ENCODE data around the gene WEE2.

WEE2 gene

GRCh38 chr7:141737118-141737835, 29.1 kb downstream of the WEE2 start:
- H3K9me3 ChIP-seq (ENCODE audit: insufficient read depth, low read length): no peaks in the 10 kb centered on the region
- H3K4me2 ChIP-seq (ENCODE audit: low read length): peak overlapping the region; percentile 87
- peak overlapping the region; percentile 81 for H3K4me3 ChIP-seq (ENCODE audit: low read length)
- no peaks in the 10 kb centered on the region for H3K27me3 ChIP-seq (ENCODE audit: low read depth, low read length)
- peak overlapping the region; percentile 70 for H3K27ac ChIP-seq (ENCODE audit: low read length)
- H3K4me1 ChIP-seq (ENCODE audit: low read length): peaks cover 17% of the 10 kb centered on the region
- H3K36me3 ChIP-seq (replicated peaks; ENCODE audit: low read depth, low read length): peaks cover 16% of the 10 kb centered on the region
- H3K9ac ChIP-seq (ENCODE audit: low read length): peak overlapping the region; percentile 74
- TF ChIP-seq EZH2phosphoT487 (IDR thresholded peaks at IDR 0.05; ENCODE audit: low read depth) (no peak), CTCF (IDR thresholded peaks at IDR 0.05; ENCODE audit: low read depth, low read length) (no peak)
- H4K20me1 ChIP-seq (ENCODE audit: insufficient read depth, low read length): no peaks in the 10 kb centered on the region
- peak overlapping the region; percentile 96 for H2AFZ ChIP-seq (ENCODE audit: low read depth, low read length)
- peaks cover 42% of the 10 kb centered on the region for H3K79me2 ChIP-seq (ENCODE audit: low read length)

- Histone ChIP-seq H3K4me2 (ENCODE audit: low read length) (peak within 1 kb of the TSS; percentile 87), H3K4me3 (ENCODE audit: low read length) (peak within 1 kb of the TSS; percentile 81), H3K9ac (ENCODE audit: low read length) (peak within 1 kb of the TSS; percentile 82), H3K27ac (ENCODE audit: low read length) (peak within 1 kb of the TSS; percentile 70), H2AFZ (ENCODE audit: low read depth, low read length) (peak within 1 kb of the TSS; percentile 96), H4K20me1 (ENCODE audit: insufficient read depth, low read length) (no peaks in the 10 kb centered on the region), H3K27me3 (ENCODE audit: low read depth, low read length) (no peaks in the 10 kb centered on the region), H3K36me3 (replicated peaks; ENCODE audit: low read depth, low read length) (peaks cover 20% of the 10 kb centered on the region), H3K9me3 (ENCODE audit: insufficient read depth, low read length) (no peaks in the 10 kb centered on the region), H3K79me2 (ENCODE audit: low read length) (peaks cover 42% of the 10 kb centered on the region), H3K4me1 (ENCODE audit: low read length) (peaks cover 17% of the 10 kb centered on the region)
- TF ChIP-seq CTCF (IDR thresholded peaks at IDR 0.05; ENCODE audit: low read depth, low read length) (peak; percentile 86), EZH2phosphoT487 (IDR thresholded peaks at IDR 0.05; ENCODE audit: low read depth) (no peak)
These were observed 29.9 kb downstream of the WEE2 start, which contains the start of gene SSBP1 for GRCh38 chr7:141737836-141738591. SSBP1 (plus strand) TSS chr7:141738358; CDS start chr7:141739167, 809 bp downstream.

- Histone ChIP-seq H3K4me1 (ENCODE audit: low read length) (peaks cover 17% of the 10 kb centered on the region), H3K36me3 (replicated peaks; ENCODE audit: low read depth, low read length) (peaks cover 26% of the 10 kb centered on the region), H2AFZ (ENCODE audit: low read depth, low read length) (no peak overlapping the region; the same call in 1 of the 2 replicates), H3K9ac (ENCODE audit: low read length) (peak overlapping the region; percentile 82), H3K4me3 (ENCODE audit: low read length) (peak overlapping the region; percentile 81), H3K27me3 (ENCODE audit: low read depth, low read length) (no peaks in the 10 kb centered on the region), H3K27ac (ENCODE audit: low read length) (peak overlapping the region; percentile 70), H3K4me2 (ENCODE audit: low read length) (peak overlapping the region; percentile 78), H3K79me2 (ENCODE audit: low read length) (peaks cover 42% of the 10 kb centered on the region), H3K9me3 (ENCODE audit: insufficient read depth, low read length) (no peaks in the 10 kb centered on the region), H4K20me1 (ENCODE audit: insufficient read depth, low read length) (no peaks in the 10 kb centered on the region)
- no peak for TF ChIP-seq CTCF (IDR thresholded peaks at IDR 0.05; ENCODE audit: low read depth, low read length)
- no peak for TF ChIP-seq EZH2phosphoT487 (IDR thresholded peaks at IDR 0.05; ENCODE audit: low read depth)
These were observed 30.4 kb downstream of the WEE2 start for GRCh38 chr7:141738592-141739013.

GRCh38 chr7:141739250-141739649, 31.1 kb downstream of the WEE2 start:
- H3K4me2 ChIP-seq (ENCODE audit: low read length): peak overlapping the region; percentile 78
- H3K9me3 ChIP-seq (ENCODE audit: insufficient read depth, low read length): no peaks in the 10 kb centered on the region
- peak overlapping the region; percentile 82 for H3K9ac ChIP-seq (ENCODE audit: low read length)
- H3K36me3 ChIP-seq (replicated peaks; ENCODE audit: low read depth, low read length): peaks cover 33% of the 10 kb centered on the region
- H3K27ac ChIP-seq (ENCODE audit: low read length): no peak overlapping the region
- no peak overlapping the region for H2AFZ ChIP-seq (ENCODE audit: low read depth, low read length)
- TF ChIP-seq CTCF (IDR thresholded peaks at IDR 0.05; ENCODE audit: low read depth, low read length) (no peak), EZH2phosphoT487 (IDR thresholded peaks at IDR 0.05; ENCODE audit: low read depth) (no peak)
- peaks cover 42% of the 10 kb centered on the region for H3K79me2 ChIP-seq (ENCODE audit: low read length)
- peaks cover 17% of the 10 kb centered on the region for H3K4me1 ChIP-seq (ENCODE audit: low read length)
- peak overlapping the region; percentile 81 for H3K4me3 ChIP-seq (ENCODE audit: low read length)
- H4K20me1 ChIP-seq (ENCODE audit: insufficient read depth, low read length): no peaks in the 10 kb centered on the region
- H3K27me3 ChIP-seq (ENCODE audit: low read depth, low read length): no peaks in the 10 kb centered on the region
